ENCODE data around the gene ZNF718.
"Not testable (repeated sequence)": the region's sequence is repeated elsewhere in the genome, so short reads cannot be mapped to it uniquely, and the experiment has no call there.

ZNF718 gene

GRCh38 chr4:124275-125081 lies at the start of gene ZNF718:
Gene ZNF718 (plus strand): TSS chr4:124501. CDS start chr4:124671, 170 bp downstream.
- DNase-seq (ENCODE audit: low read depth in 2 of 2): peak; percentile 77 to 81

- DNase-seq (ENCODE audit: low read depth in 2 of 2): no peak
Measured at GRCh38 chr4:85951-86350, 38.4 kb upstream of the ZNF718 start.

- DNase-seq (ENCODE audit: low read depth in 2 of 2): not testable (repeated sequence)
Measured at GRCh38 chr4:86559-87324, 37.6 kb upstream of the ZNF718 start.

- no peak for DNase-seq (ENCODE audit: low read depth in 2 of 2)
Measured at GRCh38 chr4:98386-98785, 25.9 kb upstream of the ZNF718 start.

GRCh38 chr4:99863-100262 lies 24.4 kb upstream of the ZNF718 start:
- DNase-seq (ENCODE audit: low read depth in 2 of 2): no peak

GRCh38 chr4:107083-107443 lies 17.2 kb upstream of the ZNF718 start:
- no peak for DNase-seq (ENCODE audit: low read depth in 2 of 2)

GRCh38 chr4:107444-108429 lies 16.6 kb upstream of the ZNF718 start:
- no peak for DNase-seq (ENCODE audit: low read depth in 2 of 2)

GRCh38 chr4:112771-113170 lies 11.5 kb upstream of the ZNF718 start:
- no peak for DNase-seq (ENCODE audit: low read depth in 2 of 2)

GRCh38 chr4:113732-114131 lies 10.6 kb upstream of the ZNF718 start:
- DNase-seq (ENCODE audit: low read depth in 2 of 2): no peak

GRCh38 chr4:114149-114548 lies 10.2 kb upstream of the ZNF718 start:
- DNase-seq (ENCODE audit: low read depth in 2 of 2): no peak

- no peak for DNase-seq (ENCODE audit: low read depth in 2 of 2)
Measured at GRCh38 chr4:116499-116898, 7.8 kb upstream of the ZNF718 start.

GRCh38 chr4:120616-121015 lies 3.7 kb upstream of the ZNF718 start:
- DNase-seq (ENCODE audit: low read depth in 2 of 2): no peak

- DNase-seq (ENCODE audit: low read depth in 2 of 2): no peak
Measured at GRCh38 chr4:121408-122084, 2.8 kb upstream of the ZNF718 start.

- not testable (repeated sequence) for DNase-seq (ENCODE audit: low read depth in 2 of 2)
Measured at GRCh38 chr4:123922-124274, 403 bp upstream of the ZNF718 start.

GRCh38 chr4:125091-125771 lies 930 bp downstream of the ZNF718 start:
- no peak for DNase-seq (ENCODE audit: low read depth in 2 of 2)

GRCh38 chr4:125833-126232 lies 1.5 kb downstream of the ZNF718 start:
- DNase-seq (ENCODE audit: low read depth in 2 of 2): no peak

- no peak for DNase-seq (ENCODE audit: low read depth in 2 of 2)
Measured at GRCh38 chr4:132483-132882, 8.2 kb downstream of the ZNF718 start.

- no peak for DNase-seq (ENCODE audit: low read depth in 2 of 2)
Measured at GRCh38 chr4:138935-139334, 14.6 kb downstream of the ZNF718 start.

GRCh38 chr4:139691-140090 lies 15.4 kb downstream of the ZNF718 start:
- no peak for DNase-seq (ENCODE audit: low read depth in 2 of 2)

GRCh38 chr4:146621-147020 lies 22.3 kb downstream of the ZNF718 start:
- DNase-seq (ENCODE audit: low read depth in 2 of 2): no peak

GRCh38 chr4:147233-147632 lies 22.9 kb downstream of the ZNF718 start:
- no peak for DNase-seq (ENCODE audit: low read depth in 2 of 2)
